ENCODE results near the gene PGA4. TPM values are rescaled to one million over a fixed set of nuclear protein-coding genes. Genes with fewer than 3 reads are reported as not detected.
"Not testable (repeated sequence)": the region's sequence is repeated elsewhere in the genome, so short reads cannot be mapped to it uniquely, and the experiment has no call there.

The PGA4 gene
- total and polyA plus RNA-seq, 4 donors = 0.33 to 4.5 (median 1.8) TPM; not detected in 1

DNA sequence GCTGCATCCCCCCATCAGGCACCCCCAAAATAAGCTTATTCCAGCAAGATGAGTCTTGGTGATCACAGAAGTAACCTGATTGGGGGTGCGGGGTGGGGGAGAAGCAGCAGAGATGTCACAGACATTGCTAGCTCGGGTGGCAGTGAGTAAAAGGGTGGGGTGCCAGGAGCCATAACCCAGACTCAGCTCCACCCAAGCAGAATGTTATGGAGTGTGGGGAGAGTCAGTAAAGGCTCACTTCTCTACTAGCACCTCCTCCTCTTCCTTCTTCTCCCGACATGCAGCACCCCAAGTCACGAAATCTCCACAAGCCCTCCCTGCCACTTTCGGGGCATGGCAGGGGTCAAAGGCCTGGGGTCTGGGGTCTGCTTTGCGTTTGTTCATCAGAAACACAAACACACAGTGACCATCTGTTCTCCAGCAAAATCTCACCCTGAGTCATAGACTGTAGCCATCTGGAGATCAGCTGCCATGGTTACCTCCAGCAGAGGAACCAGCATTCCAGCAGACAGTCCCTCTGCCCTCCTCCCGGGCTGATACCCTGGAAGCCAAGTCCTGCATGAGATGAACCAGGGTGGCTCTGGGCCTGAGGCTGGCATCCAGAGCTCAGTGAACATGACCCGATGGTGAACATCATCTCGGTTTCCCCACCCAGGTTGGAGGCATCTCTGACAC lies 14.4 kb upstream of the PGA4 start:
- WGBS = no CpG with 5 or more reads among the region's 9 CpGs
- not testable (repeated sequence) for H3K9ac ChIP-seq (ENCODE audit: low read depth in 1 of 2, low read length in 2 of 2); DNase-seq (ENCODE audit: low spot score)

DNA sequence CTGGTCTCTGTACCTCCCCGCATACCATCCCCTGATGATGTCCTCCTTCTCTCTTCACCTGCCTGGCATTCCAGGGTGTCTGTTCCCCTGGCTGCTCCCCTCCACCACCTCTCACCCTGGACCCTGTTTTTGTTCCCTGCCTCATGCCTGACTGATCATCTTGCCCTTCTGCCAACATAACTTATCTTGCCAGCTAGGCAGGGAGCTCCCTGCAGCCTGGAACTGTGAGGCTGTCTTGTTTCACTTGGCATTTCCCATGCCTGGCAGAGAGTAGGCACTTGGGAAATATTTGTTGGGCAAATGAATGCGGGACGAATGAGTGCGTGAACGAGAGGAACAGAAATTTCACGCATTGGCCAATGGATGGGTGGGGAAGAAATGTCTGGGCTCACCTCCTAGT lies 11.5 kb upstream of the PGA4 start:
- H3K27ac ChIP-seq (ENCODE audit: low read depth in 1 of 2, low read length in 2 of 2); H3K36me3 ChIP-seq (ENCODE audit: control insufficient read depth in 4 of 4, insufficient read depth in 3 of 4, low read depth in 1 of 4, low read length in 3 of 4); H3K4me1 ChIP-seq (ENCODE audit: control insufficient read depth in 4 of 4, insufficient read depth in 4 of 4, low read length in 3 of 4); H3K27me3 ChIP-seq (ENCODE audit: control insufficient read depth in 4 of 4, insufficient read depth in 4 of 4, low read length in 3 of 4); DNase-seq (ENCODE audit: low spot score); H3K9me3 ChIP-seq (ENCODE audit: control insufficient read depth in 4 of 4, low read length in 3 of 4); H3K9ac ChIP-seq (ENCODE audit: low read depth in 1 of 2, low read length in 2 of 2); H3K4me3 ChIP-seq (ENCODE audit: low read depth in 1 of 3, low read length in 3 of 3): not testable (repeated sequence)
- WGBS = no CpG with 5 or more reads among the region's 6 CpGs

More for the DNA sequence above, 14.4 kb upstream of the PGA4 start:
- not testable (repeated sequence) for H3K36me3 ChIP-seq (ENCODE audit: control insufficient read depth in 4 of 4, insufficient read depth in 3 of 4, low read depth in 1 of 4, low read length in 3 of 4); H3K27ac ChIP-seq (ENCODE audit: low read depth in 1 of 2, low read length in 2 of 2); H3K9me3 ChIP-seq (ENCODE audit: control insufficient read depth in 4 of 4, low read length in 3 of 4); H3K4me3 ChIP-seq (ENCODE audit: low read depth in 1 of 3, low read length in 3 of 3); H3K4me1 ChIP-seq (ENCODE audit: control insufficient read depth in 4 of 4, insufficient read depth in 4 of 4, low read length in 3 of 4); H3K27me3 ChIP-seq (ENCODE audit: control insufficient read depth in 4 of 4, insufficient read depth in 4 of 4, low read length in 3 of 4)

DNA sequence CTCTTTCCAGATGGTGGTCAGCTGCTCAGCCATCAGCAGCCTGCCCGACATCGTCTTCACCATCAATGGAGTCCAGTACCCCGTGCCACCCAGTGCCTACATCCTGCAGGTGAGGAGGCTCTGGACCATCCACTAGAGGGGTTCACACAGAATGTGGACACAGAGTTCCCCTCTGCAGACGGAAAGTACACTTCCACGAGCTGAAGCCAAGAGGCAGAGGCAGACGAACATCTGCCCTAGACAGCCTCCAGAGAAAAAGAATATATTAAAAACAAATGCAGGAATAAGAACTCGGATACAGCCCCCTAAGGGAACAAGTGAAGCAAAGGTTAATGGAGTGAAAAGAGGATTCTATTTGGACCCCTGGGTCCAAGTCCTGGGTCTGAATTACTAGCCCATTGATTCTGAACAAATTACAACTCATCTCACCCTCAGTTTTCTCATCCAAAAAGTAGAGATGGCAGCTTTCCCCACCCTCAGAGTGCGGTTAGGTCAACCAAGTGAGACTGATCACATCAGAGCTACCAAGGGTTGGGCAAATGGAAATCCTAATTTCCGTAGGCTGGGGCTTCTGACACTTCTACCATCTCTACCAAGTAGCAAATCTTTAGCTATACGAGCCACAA lies 10.7 kb upstream of the PGA4 start:
- H3K27me3 ChIP-seq (ENCODE audit: control insufficient read depth in 4 of 4, insufficient read depth in 4 of 4, low read length in 3 of 4); H3K9ac ChIP-seq (ENCODE audit: low read depth in 1 of 2, low read length in 2 of 2); H3K9me3 ChIP-seq (ENCODE audit: control insufficient read depth in 4 of 4, low read length in 3 of 4); H3K36me3 ChIP-seq (ENCODE audit: control insufficient read depth in 4 of 4, insufficient read depth in 3 of 4, low read depth in 1 of 4, low read length in 3 of 4); H3K4me3 ChIP-seq (ENCODE audit: low read depth in 1 of 3, low read length in 3 of 3); DNase-seq (ENCODE audit: low spot score); H3K27ac ChIP-seq (ENCODE audit: low read depth in 1 of 2, low read length in 2 of 2); H3K4me1 ChIP-seq (ENCODE audit: control insufficient read depth in 4 of 4, insufficient read depth in 4 of 4, low read length in 3 of 4): not testable (repeated sequence)
- 76% methylated on average over 7 of the region's 10 CpGs for WGBS

DNA sequence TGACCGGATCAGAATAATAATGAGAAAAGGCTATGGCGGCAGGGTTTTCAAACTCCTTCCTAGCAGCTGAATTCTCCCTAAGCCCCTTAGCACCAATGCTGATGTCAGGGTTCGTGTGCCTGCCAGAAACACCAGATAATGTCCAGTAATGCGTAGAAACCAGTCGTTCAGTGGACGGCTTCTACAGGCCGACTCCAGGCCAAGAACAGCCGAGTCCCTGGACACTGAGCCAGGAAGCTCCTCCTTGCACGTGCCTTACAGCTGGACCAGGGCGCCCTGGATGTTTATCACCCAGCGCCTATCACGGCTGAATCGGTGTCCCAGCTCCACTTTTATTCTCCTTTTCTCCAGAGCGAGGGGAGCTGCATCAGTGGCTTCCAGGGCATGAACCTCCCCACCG lies 9.9 kb upstream of the PGA4 start:
- not testable (repeated sequence) for H3K27ac ChIP-seq (ENCODE audit: low read depth in 1 of 2, low read length in 2 of 2); H3K27me3 ChIP-seq (ENCODE audit: control insufficient read depth in 4 of 4, insufficient read depth in 4 of 4, low read length in 3 of 4); H3K36me3 ChIP-seq (ENCODE audit: control insufficient read depth in 4 of 4, insufficient read depth in 3 of 4, low read depth in 1 of 4, low read length in 3 of 4); DNase-seq (ENCODE audit: low spot score); H3K4me1 ChIP-seq (ENCODE audit: control insufficient read depth in 4 of 4, insufficient read depth in 4 of 4, low read length in 3 of 4); H3K4me3 ChIP-seq (ENCODE audit: low read depth in 1 of 3, low read length in 3 of 3); H3K9ac ChIP-seq (ENCODE audit: low read depth in 1 of 2, low read length in 2 of 2); H3K9me3 ChIP-seq (ENCODE audit: control insufficient read depth in 4 of 4, low read length in 3 of 4)
- no CpG with 5 or more reads among the region's 15 CpGs for WGBS

DNA sequence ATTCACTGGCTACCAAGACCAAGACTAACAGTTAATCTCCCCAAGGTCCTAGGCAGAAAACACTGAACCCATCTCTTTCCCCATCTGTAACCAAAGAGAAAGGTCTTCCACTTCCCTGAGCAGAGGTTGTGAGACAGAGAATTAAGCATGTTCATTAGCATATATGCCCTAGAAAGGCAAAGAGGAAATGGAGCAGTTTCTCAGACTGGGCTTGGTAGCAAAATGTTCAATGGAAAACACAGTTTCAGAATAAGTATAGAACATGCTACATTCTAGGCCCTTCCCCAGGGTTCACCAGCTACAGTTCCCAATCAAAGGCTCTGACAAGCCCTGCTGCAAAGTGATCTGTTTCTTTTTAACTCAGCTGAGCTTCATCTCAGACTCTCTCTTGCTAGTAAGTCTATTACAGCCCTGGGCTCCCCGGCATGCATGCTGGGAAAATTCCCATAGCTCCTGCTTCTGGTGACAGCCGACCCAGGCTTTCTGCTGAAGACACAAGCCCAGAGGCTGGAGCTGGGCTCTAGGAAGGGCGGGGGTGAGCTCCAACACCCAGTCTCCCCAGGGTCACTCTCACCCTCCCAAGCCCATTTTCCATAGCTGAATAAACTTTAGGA lies 8.3 kb upstream of the PGA4 start:
- H3K36me3 ChIP-seq (ENCODE audit: control insufficient read depth in 4 of 4, insufficient read depth in 3 of 4, low read depth in 1 of 4, low read length in 3 of 4); H3K9me3 ChIP-seq (ENCODE audit: control insufficient read depth in 4 of 4, low read length in 3 of 4); H3K27ac ChIP-seq (ENCODE audit: low read depth in 1 of 2, low read length in 2 of 2); H3K4me1 ChIP-seq (ENCODE audit: control insufficient read depth in 4 of 4, insufficient read depth in 4 of 4, low read length in 3 of 4); H3K4me3 ChIP-seq (ENCODE audit: low read depth in 1 of 3, low read length in 3 of 3); H3K9ac ChIP-seq (ENCODE audit: low read depth in 1 of 2, low read length in 2 of 2); H3K27me3 ChIP-seq (ENCODE audit: control insufficient read depth in 4 of 4, insufficient read depth in 4 of 4, low read length in 3 of 4); DNase-seq (ENCODE audit: low spot score): not testable (repeated sequence)
- WGBS = no CpG with 5 or more reads among the region's 3 CpGs

DNA sequence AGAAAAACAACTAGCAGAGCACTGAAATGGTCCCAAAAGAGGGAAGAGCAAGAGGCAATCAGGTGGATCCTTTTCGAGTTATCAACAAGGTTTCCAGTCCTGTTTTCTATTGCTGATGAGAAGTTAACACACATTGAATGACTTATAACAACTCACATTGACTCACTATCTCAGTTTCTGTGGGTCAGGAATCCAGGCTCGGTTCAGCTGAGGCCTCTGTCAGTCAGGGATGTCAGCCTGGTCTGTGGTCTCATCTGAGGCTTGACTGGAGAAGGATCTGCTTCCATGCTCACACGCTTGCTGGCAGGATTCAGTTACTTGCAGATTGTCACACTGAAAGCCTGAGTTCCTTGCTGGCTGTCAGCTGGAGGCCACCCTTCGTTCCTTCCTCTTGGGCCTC lies 3.8 kb upstream of the PGA4 start:
- not testable (repeated sequence) for H3K9ac ChIP-seq (ENCODE audit: low read depth in 1 of 2, low read length in 2 of 2); H3K36me3 ChIP-seq (ENCODE audit: control insufficient read depth in 4 of 4, insufficient read depth in 3 of 4, low read depth in 1 of 4, low read length in 3 of 4); H3K9me3 ChIP-seq (ENCODE audit: control insufficient read depth in 4 of 4, low read length in 3 of 4); H3K4me3 ChIP-seq (ENCODE audit: low read depth in 1 of 3, low read length in 3 of 3); H3K27me3 ChIP-seq (ENCODE audit: control insufficient read depth in 4 of 4, insufficient read depth in 4 of 4, low read length in 3 of 4); DNase-seq (ENCODE audit: low spot score); H3K4me1 ChIP-seq (ENCODE audit: control insufficient read depth in 4 of 4, insufficient read depth in 4 of 4, low read length in 3 of 4); H3K27ac ChIP-seq (ENCODE audit: low read depth in 1 of 2, low read length in 2 of 2)
- WGBS = no CpG with 5 or more reads among the region's 4 CpGs

DNA sequence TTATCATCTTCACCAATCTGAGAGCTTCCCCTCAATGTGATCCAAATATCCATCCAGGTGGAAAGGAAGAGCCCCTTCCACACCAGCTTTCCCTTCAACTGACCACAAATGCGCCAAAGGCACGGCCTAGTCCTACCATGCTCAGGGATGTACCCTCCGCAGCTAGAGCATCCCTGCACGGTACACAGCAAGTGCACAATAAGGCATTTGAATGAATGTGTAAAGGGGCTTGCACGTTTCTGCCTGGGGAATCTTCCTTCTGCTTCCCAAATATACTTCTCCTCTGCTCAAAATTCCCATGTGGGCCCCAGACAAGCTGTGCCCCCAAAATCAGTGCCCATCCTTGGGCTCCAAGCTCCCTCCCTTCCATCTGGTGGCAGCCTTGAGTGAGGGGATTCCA lies 3.1 kb upstream of the PGA4 start:
- H3K9me3 ChIP-seq (ENCODE audit: control insufficient read depth in 4 of 4, low read length in 3 of 4); H3K27me3 ChIP-seq (ENCODE audit: control insufficient read depth in 4 of 4, insufficient read depth in 4 of 4, low read length in 3 of 4); H3K4me1 ChIP-seq (ENCODE audit: control insufficient read depth in 4 of 4, insufficient read depth in 4 of 4, low read length in 3 of 4); H3K4me3 ChIP-seq (ENCODE audit: low read depth in 1 of 3, low read length in 3 of 3); H3K9ac ChIP-seq (ENCODE audit: low read depth in 1 of 2, low read length in 2 of 2); DNase-seq (ENCODE audit: low spot score); H3K36me3 ChIP-seq (ENCODE audit: control insufficient read depth in 4 of 4, insufficient read depth in 3 of 4, low read depth in 1 of 4, low read length in 3 of 4); H3K27ac ChIP-seq (ENCODE audit: low read depth in 1 of 2, low read length in 2 of 2): not testable (repeated sequence)
- WGBS = 89% methylated on average over 5 of the region's 5 CpGs

DNA sequence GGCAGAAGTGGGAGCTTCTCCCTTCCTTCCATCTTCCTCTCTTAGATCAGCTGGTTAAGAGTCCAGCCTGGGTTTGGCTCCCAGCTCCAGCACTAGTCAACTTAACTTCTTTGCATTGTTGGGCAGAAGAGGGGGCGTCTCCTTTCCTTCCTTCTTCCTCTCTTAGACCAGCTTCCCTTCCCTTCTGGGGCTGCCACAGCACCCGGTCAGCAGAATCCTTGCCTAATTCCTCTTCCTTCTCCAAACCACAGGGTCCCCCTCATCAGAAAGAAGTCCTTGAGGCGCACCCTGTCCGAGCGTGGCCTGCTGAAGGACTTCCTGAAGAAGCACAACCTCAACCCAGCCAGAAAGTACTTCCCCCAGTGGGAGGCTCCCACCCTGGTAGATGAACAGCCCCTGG lies 545 bp downstream of the PGA4 start:
- not testable (repeated sequence) for H3K9me3 ChIP-seq (ENCODE audit: control insufficient read depth in 4 of 4, low read length in 3 of 4); H3K4me1 ChIP-seq (ENCODE audit: control insufficient read depth in 4 of 4, insufficient read depth in 4 of 4, low read length in 3 of 4); H3K9ac ChIP-seq (ENCODE audit: low read depth in 1 of 2, low read length in 2 of 2); H3K36me3 ChIP-seq (ENCODE audit: control insufficient read depth in 4 of 4, insufficient read depth in 3 of 4, low read depth in 1 of 4, low read length in 3 of 4); DNase-seq (ENCODE audit: low spot score); H3K27ac ChIP-seq (ENCODE audit: low read depth in 1 of 2, low read length in 2 of 2); H3K27me3 ChIP-seq (ENCODE audit: control insufficient read depth in 4 of 4, insufficient read depth in 4 of 4, low read length in 3 of 4); H3K4me3 ChIP-seq (ENCODE audit: low read depth in 1 of 3, low read length in 3 of 3)
- WGBS = no CpG with 5 or more reads among the region's 5 CpGs

Data from liver (tissue), 9 donors.